Upper lobe of right lung (tissue), 1 donor: ENCODE data around the gene PTK7. TPM values are rescaled to one million over a fixed set of nuclear protein-coding genes. Genes with fewer than 3 reads are reported as not detected.

Experiments used
- ATAC-seq: fragments of 200-7000 bp; cut with Tn5 transposase; one replicate; pipeline ENCODE4 v1.9.1; 2020; ENCODE audit warnings: mild to moderate bottlenecking, moderate library complexity
- DNase-seq: peaks from one replicate; pipeline ENCODE4 v3.0.0-alpha.2; 2020
- H3K27ac ChIP-seq: fragments of 200-600 bp; one replicate; pipeline ENCODE4 v1.8.0; 2022
- H3K27me3 ChIP-seq: fragments of 200-600 bp; one replicate; pipeline ENCODE4 v1.8.0; 2022; ENCODE audit warnings: mild to moderate bottlenecking
- H3K36me3 ChIP-seq: fragments of 200-600 bp; one replicate; pipeline ENCODE4 v1.8.0; 2022
- H3K4me1 ChIP-seq: fragments of 200-600 bp; one replicate; pipeline ENCODE4 v1.8.0; 2022
- H3K4me3 ChIP-seq: fragments of 200-600 bp; one replicate; pipeline ENCODE4 v1.8.0; 2022; ENCODE audit warnings: mild to moderate bottlenecking
- H3K9me3 ChIP-seq: fragments of 200-600 bp; one replicate; pipeline ENCODE4 v1.8.0; 2022
- CTCF ChIP-seq: fragments of 200-600 bp; IDR thresholded peaks from one replicate; pipeline ENCODE4 v1.8.0; 2022; ENCODE audit warnings: antibody characterized with exemption
- intact Hi-C: fragments of 100-400 bp; cut with DNase I; formaldehyde crosslinking; loops from one replicate; pipeline ENCODE4 v1.11.0; 2022
- total RNA-seq: library from RNA; stranded (reverse); fragmentation: NEBNext Ultra II Directional; extraction: Animal tissue kit (Norgen Biotek cat#: 25700); gene quantifications from one replicate; pipeline ENCODE4 v1.2.1, GENCODE V29; 2021
- donor health status: DM: no; HTN: yes; CAD: no; lungs with severe emphysema.

Gene PTK7
- total RNA-seq, 1 donor from 2014 or later = 97.1 TPM

- no peak overlapping the region for H3K4me3 ChIP-seq
- H3K36me3 ChIP-seq = no peaks in the 10 kb centered on the region
- H3K27me3 ChIP-seq = no peaks in the 10 kb centered on the region
- peak overlapping the region; percentile 30 for H3K27ac ChIP-seq
- DNase-seq = no peak
- no peak for TF ChIP-seq CTCF
- no peak for ATAC-seq
- H3K9me3 ChIP-seq = no peaks in the 10 kb centered on the region
- peaks cover 48% of the 10 kb centered on the region for H3K4me1 ChIP-seq
- intact Hi-C loops = no loop called here
Observed at GRCh38 chr6:43120101-43120763, 44.1 kb downstream of the PTK7 start.

GRCh38 chr6:43120944-43121913 is 45.1 kb downstream of the PTK7 start:
- H3K4me3 ChIP-seq = no peak overlapping the region
- no peaks in the 10 kb centered on the region for H3K27me3 ChIP-seq
- intact Hi-C loops = no loop called here
- peak overlapping the region; percentile 68 for H3K27ac ChIP-seq
- no peak for DNase-seq
- no peaks in the 10 kb centered on the region for H3K9me3 ChIP-seq
- peaks cover 38% of the 10 kb centered on the region for H3K4me1 ChIP-seq
- H3K36me3 ChIP-seq = no peaks in the 10 kb centered on the region
- no peak for TF ChIP-seq CTCF
- ATAC-seq = peak; percentile 37

GRCh38 chr6:43122146-43122545 is 46.0 kb downstream of the PTK7 start:
- DNase-seq (no peak), ATAC-seq (no peak)
- TF ChIP-seq CTCF = no peak
- H3K27me3 ChIP-seq = no peaks in the 10 kb centered on the region
- intact Hi-C loops = no loop called here
- no peaks in the 10 kb centered on the region for H3K9me3 ChIP-seq
- H3K4me3 ChIP-seq = no peak overlapping the region
- H3K36me3 ChIP-seq = no peaks in the 10 kb centered on the region
- peaks cover 30% of the 10 kb centered on the region for H3K4me1 ChIP-seq
- peak overlapping the region; percentile 68 for H3K27ac ChIP-seq

- intact Hi-C loops = no loop called here
- H3K27ac ChIP-seq = no peak overlapping the region
- ATAC-seq = no peak
- no peaks in the 10 kb centered on the region for H3K27me3 ChIP-seq
- H3K9me3 ChIP-seq = no peaks in the 10 kb centered on the region
- DNase-seq = no peak
- TF ChIP-seq CTCF = no peak
- no peaks in the 10 kb centered on the region for H3K36me3 ChIP-seq
- no peak overlapping the region for H3K4me3 ChIP-seq
- H3K4me1 ChIP-seq = peaks cover 35% of the 10 kb centered on the region
Observed at GRCh38 chr6:43123461-43124314, 47.6 kb downstream of the PTK7 start.

- H3K27me3 ChIP-seq = no peaks in the 10 kb centered on the region
- H3K36me3 ChIP-seq = no peaks in the 10 kb centered on the region
- no peak for TF ChIP-seq CTCF
- no peaks in the 10 kb centered on the region for H3K9me3 ChIP-seq
- H3K4me1 ChIP-seq = peaks cover 43% of the 10 kb centered on the region
- DNase-seq = no peak
- no peak for ATAC-seq
- H3K27ac ChIP-seq = no peak overlapping the region
- no peak overlapping the region for H3K4me3 ChIP-seq
- intact Hi-C loops = no loop called here
Observed at GRCh38 chr6:43124481-43124880, 48.4 kb downstream of the PTK7 start.
